KMS-11 (cell line): ENCODE measurements around the gene RAB43.
"Not testable (repeated sequence)": the region's sequence is repeated elsewhere in the genome, so short reads cannot be mapped to it uniquely, and the experiment has no call there.

Experiments used
- H2AFZ ChIP-seq: fragments of 200-600 bp; sonication (generic); 2 replicates; pipeline ENCODE4 v1.6.1; 2016; ENCODE audit warnings: antibody characterized with exemption, mixed run types, low read depth
- H3K27ac ChIP-seq: fragments of 200-600 bp; sonication (generic); 2 replicates; pipeline ENCODE4 v1.6.1; 2016; ENCODE audit warnings: mild to moderate bottlenecking, mixed run types
- H3K27me3 ChIP-seq: fragments of 200-600 bp; sonication (generic); 2 replicates; pipeline ENCODE4 v1.6.1; 2017; ENCODE audit warnings: mild to moderate bottlenecking, low read depth, mixed run types, moderate library complexity; ENCODE audit not compliant: insufficient read depth
- H3K36me3 ChIP-seq: fragments of 200-600 bp; sonication (generic); 2 replicates; pipeline ENCODE4 v1.6.1; 2017; ENCODE audit warnings: mild to moderate bottlenecking, mixed run types; ENCODE audit not compliant: insufficient read depth
- H3K4me1 ChIP-seq: fragments of 200-600 bp; sonication (generic); 2 replicates; pipeline ENCODE4 v1.6.1; 2016; ENCODE audit warnings: mild to moderate bottlenecking, low read depth, mixed run types; ENCODE audit not compliant: poor library complexity, severe bottlenecking
- H3K4me2 ChIP-seq: fragments of 200-600 bp; sonication (generic); 2 replicates; pipeline ENCODE4 v1.7.0; 2016; ENCODE audit warnings: mild to moderate bottlenecking, mixed run types
- H3K4me3 ChIP-seq: fragments of 200-600 bp; sonication (generic); IDR thresholded peaks from 2 replicates; pipeline ENCODE4 v1.6.1; 2017; ENCODE audit warnings: low read depth, low read length, mixed read lengths; ENCODE audit not compliant: insufficient read depth
- H3K79me2 ChIP-seq: fragments of 200-600 bp; sonication (generic); 2 replicates; pipeline ENCODE4 v1.6.1; 2016; ENCODE audit warnings: low read depth, mixed run types; ENCODE audit not compliant: insufficient read depth
- H3K9ac ChIP-seq: fragments of 200-600 bp; sonication (generic); 2 replicates; pipeline ENCODE4 v1.6.1; 2016; ENCODE audit warnings: mild to moderate bottlenecking, mixed run types
- H4K20me1 ChIP-seq: fragments of 200-600 bp; sonication (generic); 2 replicates; pipeline ENCODE4 v1.6.1; 2016; ENCODE audit warnings: mild to moderate bottlenecking, mixed run types; ENCODE audit not compliant: insufficient read depth
- TF ChIP-seq, protein P1 (sequence below): fragments of 200-600 bp; sonication (generic); conservative IDR thresholded peaks from 2 replicates; pipeline ENCODE4 v1.6.1; 2017; ENCODE audit warnings: low read depth, mild to moderate bottlenecking, antibody characterized with exemption, low read length, moderate library complexity, mixed read lengths

Gene RAB43

DNA sequence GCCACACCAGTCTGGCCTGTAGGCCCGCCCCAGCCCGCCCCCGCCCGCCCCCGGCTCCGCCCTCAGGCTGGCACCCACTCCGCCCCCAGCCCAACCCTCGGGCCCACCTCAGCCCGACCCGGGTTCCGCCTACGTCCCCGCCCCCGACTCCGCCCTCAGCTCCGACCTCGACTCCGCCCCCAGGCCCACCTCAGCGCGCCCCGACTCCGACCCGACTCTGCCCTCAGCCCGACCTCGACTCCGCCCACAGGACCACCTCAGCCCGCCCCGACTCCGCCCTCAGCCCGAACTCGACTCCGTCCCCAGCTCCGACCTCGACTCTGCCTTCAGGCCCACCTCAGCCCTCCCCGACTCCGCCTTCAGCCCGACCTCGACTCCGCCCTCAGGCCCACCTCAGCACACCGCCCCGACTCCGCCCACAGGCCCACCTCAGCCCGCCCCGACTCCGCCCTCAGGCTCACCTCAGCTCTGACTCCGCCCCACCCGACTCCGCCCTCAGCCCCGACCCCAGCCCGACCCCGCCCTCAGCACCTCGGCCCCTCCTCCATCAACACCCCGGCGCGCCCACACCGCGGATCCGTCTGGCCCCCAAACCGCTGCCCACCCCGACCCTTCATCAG lies at the start of gene RAB43:
Gene RAB43 (minus strand): TSS at position 13 of the 620 bp plus-strand sequence. CDS start 315 bp downstream, outside the sequence.
- TF ChIP-seq, protein P1, sequence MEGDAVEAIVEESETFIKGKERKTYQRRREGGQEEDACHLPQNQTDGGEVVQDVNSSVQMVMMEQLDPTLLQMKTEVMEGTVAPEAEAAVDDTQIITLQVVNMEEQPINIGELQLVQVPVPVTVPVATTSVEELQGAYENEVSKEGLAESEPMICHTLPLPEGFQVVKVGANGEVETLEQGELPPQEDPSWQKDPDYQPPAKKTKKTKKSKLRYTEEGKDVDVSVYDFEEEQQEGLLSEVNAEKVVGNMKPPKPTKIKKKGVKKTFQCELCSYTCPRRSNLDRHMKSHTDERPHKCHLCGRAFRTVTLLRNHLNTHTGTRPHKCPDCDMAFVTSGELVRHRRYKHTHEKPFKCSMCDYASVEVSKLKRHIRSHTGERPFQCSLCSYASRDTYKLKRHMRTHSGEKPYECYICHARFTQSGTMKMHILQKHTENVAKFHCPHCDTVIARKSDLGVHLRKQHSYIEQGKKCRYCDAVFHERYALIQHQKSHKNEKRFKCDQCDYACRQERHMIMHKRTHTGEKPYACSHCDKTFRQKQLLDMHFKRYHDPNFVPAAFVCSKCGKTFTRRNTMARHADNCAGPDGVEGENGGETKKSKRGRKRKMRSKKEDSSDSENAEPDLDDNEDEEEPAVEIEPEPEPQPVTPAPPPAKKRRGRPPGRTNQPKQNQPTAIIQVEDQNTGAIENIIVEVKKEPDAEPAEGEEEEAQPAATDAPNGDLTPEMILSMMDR: no peak
- H2AFZ ChIP-seq: peak within 1 kb of the TSS; percentile 57; the same call in 1 of the 2 replicates
- peak within 1 kb of the TSS; percentile 83 for H3K27ac ChIP-seq

DNA sequence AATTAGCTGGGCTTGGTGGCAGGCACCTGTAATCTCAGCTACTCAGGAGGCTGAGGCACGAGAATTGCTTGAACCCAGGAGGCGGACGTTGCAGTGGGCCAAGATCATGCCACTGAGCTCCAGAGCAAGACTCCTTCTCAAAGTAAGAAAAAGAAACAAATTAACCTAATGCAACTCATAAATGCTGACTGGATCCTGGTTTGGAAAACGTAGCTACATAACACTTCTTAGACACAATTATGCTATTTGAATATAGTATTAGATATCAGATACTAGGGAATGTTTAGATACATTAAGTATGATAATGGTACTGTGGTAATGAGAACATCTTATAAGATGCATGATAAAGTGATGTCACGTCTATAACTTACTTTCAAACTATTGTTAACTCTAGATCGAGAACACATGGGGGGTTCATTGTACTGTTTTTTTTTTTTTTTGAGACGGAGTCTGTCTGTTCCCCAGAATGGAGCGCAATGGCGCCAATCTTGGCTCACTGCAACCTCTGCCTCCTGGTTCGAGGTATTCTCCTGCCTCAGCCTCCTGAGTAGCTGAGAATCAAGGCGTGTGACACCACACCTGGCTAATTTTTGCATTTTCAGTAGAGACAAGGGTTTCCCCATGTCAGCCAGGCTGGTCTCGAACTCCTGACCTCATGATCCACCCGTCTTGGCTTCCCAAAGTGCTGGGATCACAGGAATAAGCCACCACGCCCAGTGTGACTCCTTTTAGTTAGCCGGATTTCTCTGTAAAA lies 45.2 kb upstream of the RAB43 start:
- no peak overlapping the region for H3K27ac ChIP-seq
- H2AFZ ChIP-seq: no peak overlapping the region
- H3K36me3 ChIP-seq: peaks cover 26% of the 10 kb centered on the region; the same call in 1 of the 2 replicates
- H4K20me1 ChIP-seq: peaks cover 8% of the 10 kb centered on the region
- peaks cover 21% of the 10 kb centered on the region for H3K4me1 ChIP-seq
- peaks cover 29% of the 10 kb centered on the region; the same call in 1 of the 2 replicates for H3K79me2 ChIP-seq
- H3K4me3 ChIP-seq: no peak overlapping the region
- H3K4me2 ChIP-seq: no peak overlapping the region
- TF ChIP-seq, protein P1: no peak
- H3K27me3 ChIP-seq: no peaks in the 10 kb centered on the region
- H3K9ac ChIP-seq: no peak overlapping the region

More for the DNA sequence above, at the start of gene RAB43:
- Histone ChIP-seq H3K27me3 (no peaks in the 10 kb centered on the region), H3K4me2 (peak within 1 kb of the TSS; percentile 93), H3K9ac (peak within 1 kb of the TSS; percentile 64), H3K4me3 (no peak within 1 kb of the TSS), H3K36me3 (no peaks in the 10 kb centered on the region), H3K79me2 (peaks cover 31% of the 10 kb centered on the region; the same call in 1 of the 2 replicates), H4K20me1 (no peaks in the 10 kb centered on the region), H3K4me1 (peaks cover 53% of the 10 kb centered on the region)

- Histone ChIP-seq H3K79me2 (peaks cover 17% of the 10 kb centered on the region; the same call in 1 of the 2 replicates), H3K4me1 (peaks cover 21% of the 10 kb centered on the region), H3K36me3 (peaks cover 15% of the 10 kb centered on the region; the same call in 1 of the 2 replicates)
- H3K27me3 ChIP-seq, H3K9ac ChIP-seq, H3K4me3 ChIP-seq, H3K4me2 ChIP-seq, H3K27ac ChIP-seq, H2AFZ ChIP-seq, H4K20me1 ChIP-seq: not testable (repeated sequence)
Observed at GRCh38 chr3:129165594-129165993, 44.0 kb upstream of the RAB43 start.

DNA sequence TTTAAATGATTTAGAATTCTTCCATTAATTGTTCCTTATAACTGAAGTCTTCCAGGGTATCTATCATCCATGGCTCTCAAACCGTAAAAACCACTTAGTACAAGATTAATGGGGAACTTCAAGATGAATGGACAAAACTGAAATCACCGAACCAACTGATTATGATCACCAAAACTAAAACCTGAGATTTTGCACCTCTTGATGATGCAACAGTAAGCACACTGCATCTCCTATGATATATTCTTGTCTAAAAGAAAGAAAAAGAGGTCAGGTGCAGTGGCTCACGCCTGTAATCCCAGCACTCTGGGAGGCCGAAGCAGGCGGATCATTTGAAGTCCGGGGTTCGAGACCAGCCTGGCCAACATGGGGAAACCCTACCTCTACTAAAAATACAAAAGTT lies 42.9 kb upstream of the RAB43 start:
- Histone ChIP-seq H3K9ac (no peak overlapping the region), H3K4me1 (peaks cover 28% of the 10 kb centered on the region), H3K79me2 (peaks cover 17% of the 10 kb centered on the region), H3K27ac (no peak overlapping the region), H3K4me3 (no peak overlapping the region), H3K27me3 (no peaks in the 10 kb centered on the region), H3K36me3 (peaks cover 5% of the 10 kb centered on the region; the same call in 1 of the 2 replicates), H2AFZ (no peak overlapping the region), H4K20me1 (no peaks in the 10 kb centered on the region), H3K4me2 (no peak overlapping the region)
- TF ChIP-seq, protein P1: no peak
